ENCODE data around the gene PHF12.

Gene PHF12

DNA sequence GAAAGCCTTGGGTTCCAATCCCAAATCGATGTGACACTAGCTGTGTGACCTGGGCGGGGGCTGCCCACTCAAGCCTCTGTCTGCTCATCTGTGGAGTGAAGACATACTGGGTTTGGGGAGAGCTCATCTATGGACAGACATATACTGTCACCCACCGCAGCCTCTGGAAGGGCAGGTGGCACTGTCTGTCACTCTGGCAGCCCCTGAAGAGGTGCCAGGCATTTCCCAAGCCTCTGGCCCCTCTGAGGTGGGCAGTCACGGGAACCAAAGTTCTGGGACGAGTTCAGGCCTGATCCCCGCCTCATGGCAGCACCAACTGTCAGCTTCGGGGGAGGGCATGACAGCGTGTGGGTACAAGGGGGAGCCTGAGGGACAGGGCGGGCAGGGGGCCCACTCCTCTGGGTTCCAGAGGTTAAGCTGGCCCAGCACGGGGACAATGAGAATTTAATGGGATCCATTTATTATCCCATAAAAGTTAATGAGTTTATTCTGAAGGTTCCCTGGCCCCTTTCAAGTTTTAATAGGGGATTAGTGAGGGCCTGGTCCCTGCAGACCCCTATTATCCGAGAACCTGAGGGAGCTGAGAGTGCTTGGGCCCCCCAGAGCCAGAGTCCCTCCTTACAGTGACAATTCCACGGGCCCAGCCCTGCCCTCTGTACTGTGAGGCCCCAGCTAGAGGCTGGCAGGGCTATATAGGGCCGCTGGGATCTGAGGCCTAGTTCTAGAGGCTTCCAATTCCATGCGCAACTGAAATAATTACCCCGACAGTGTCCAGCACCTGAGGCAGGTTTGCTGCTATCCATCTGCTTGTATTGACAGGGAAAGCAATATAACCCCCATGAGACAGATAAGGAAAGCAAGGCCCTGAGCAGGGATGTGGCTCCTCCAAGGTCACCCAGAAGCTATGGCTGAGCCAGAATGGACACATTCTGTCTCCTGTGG lies 35.7 kb upstream of the PHF12 start:
- no peaks in the 10 kb centered on the region for H3K4me1 ChIP-seq (ENCODE audit: control insufficient read depth, insufficient read depth, low read length)
- H3K9me3 ChIP-seq (ENCODE audit: control insufficient read depth, low read length) = no peaks in the 10 kb centered on the region
- no peak for DNase-seq (ENCODE audit: low read depth)
- no peak overlapping the region for H3K4me3 ChIP-seq (ENCODE audit: low read length)
- H3K27me3 ChIP-seq (replicated peaks; ENCODE audit: control insufficient read depth, insufficient read depth, low read length) = peaks cover 72% of the 10 kb centered on the region
- no peak overlapping the region for H3K9ac ChIP-seq (ENCODE audit: low read length)
- no peaks in the 10 kb centered on the region for H3K36me3 ChIP-seq (ENCODE audit: control insufficient read depth, insufficient read depth, low read length, severe bottlenecking)

DNA sequence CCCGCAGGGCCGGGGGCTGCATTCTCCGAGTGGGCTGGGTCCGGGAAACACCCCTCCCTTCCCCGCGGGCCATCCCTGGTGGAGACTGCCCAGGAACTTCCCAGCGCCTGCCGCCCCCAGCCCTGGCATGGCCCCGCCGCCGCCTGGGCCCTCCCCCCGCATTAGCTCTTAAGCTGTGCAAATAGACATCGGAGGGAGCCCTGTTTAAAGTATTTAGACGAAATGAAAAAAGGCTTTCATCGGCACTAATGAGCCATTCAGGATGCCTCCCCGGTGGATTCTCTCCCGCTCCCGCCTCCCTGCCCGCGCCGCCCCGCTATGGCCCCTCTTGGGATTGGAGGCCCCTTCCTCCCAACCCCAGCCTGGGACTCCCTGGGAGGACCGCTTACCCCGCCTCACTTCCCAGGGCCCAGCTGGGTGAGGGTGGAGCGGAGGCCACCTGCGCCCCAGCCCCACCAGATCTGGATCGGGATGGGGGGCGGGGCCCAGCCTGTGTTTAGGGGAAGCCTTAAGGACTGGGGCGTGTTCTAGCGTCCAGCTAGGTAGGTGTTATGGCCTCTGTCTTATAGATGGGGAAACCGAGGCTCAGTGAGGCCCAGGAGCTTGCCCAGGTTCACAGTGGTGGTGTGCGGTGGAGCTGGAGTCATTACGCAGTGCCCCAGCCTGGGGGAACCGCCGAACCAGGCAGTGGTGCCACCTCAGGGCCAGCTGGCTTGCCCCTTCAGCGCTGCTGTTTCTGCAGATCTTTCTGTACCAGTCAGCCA lies 34.8 kb upstream of the PHF12 start:
- no peaks in the 10 kb centered on the region for H3K9me3 ChIP-seq (ENCODE audit: control insufficient read depth, low read length)
- peaks cover 79% of the 10 kb centered on the region for H3K27me3 ChIP-seq (replicated peaks; ENCODE audit: control insufficient read depth, insufficient read depth, low read length)
- H3K4me3 ChIP-seq (ENCODE audit: low read length) = no peak overlapping the region
- no peaks in the 10 kb centered on the region for H3K4me1 ChIP-seq (ENCODE audit: control insufficient read depth, insufficient read depth, low read length)
- H3K36me3 ChIP-seq (ENCODE audit: control insufficient read depth, insufficient read depth, low read length, severe bottlenecking) = no peaks in the 10 kb centered on the region
- no peak for DNase-seq (ENCODE audit: low read depth)
- no peak overlapping the region for H3K9ac ChIP-seq (ENCODE audit: low read length)

GRCh38 chr17:28983286-28984230 lies 32.2 kb upstream of the PHF12 start:
- H3K4me3 ChIP-seq (ENCODE audit: low read length) = no peak overlapping the region
- no peaks in the 10 kb centered on the region for H3K9me3 ChIP-seq (ENCODE audit: control insufficient read depth, low read length)
- H3K4me1 ChIP-seq (ENCODE audit: control insufficient read depth, insufficient read depth, low read length) = no peaks in the 10 kb centered on the region
- H3K9ac ChIP-seq (ENCODE audit: low read length) = no peak overlapping the region
- no peaks in the 10 kb centered on the region for H3K36me3 ChIP-seq (ENCODE audit: control insufficient read depth, insufficient read depth, low read length, severe bottlenecking)
- H3K27me3 ChIP-seq (replicated peaks; ENCODE audit: control insufficient read depth, insufficient read depth, low read length) = peaks cover 87% of the 10 kb centered on the region
- DNase-seq (ENCODE audit: low read depth) = no peak

- no peak overlapping the region for H3K9ac ChIP-seq (ENCODE audit: low read length)
Observed at GRCh38 chr17:28982131-28982793, 30.9 kb upstream of the PHF12 start.

GRCh38 chr17:28978356-28978964 lies 27.1 kb upstream of the PHF12 start:
- Histone ChIP-seq H3K9me3 (ENCODE audit: control insufficient read depth, low read length) (no peaks in the 10 kb centered on the region), H3K4me1 (ENCODE audit: control insufficient read depth, insufficient read depth, low read length) (peaks cover 4% of the 10 kb centered on the region), H3K36me3 (ENCODE audit: control insufficient read depth, insufficient read depth, low read length, severe bottlenecking) (no peaks in the 10 kb centered on the region), H3K27me3 (replicated peaks; ENCODE audit: control insufficient read depth, insufficient read depth, low read length) (peaks cover 85% of the 10 kb centered on the region), H3K9ac (ENCODE audit: low read length) (no peak overlapping the region), H3K4me3 (ENCODE audit: low read length) (no peak overlapping the region)
- DNase-seq (ENCODE audit: low read depth) = no peak

More at GRCh38 chr17:28982131-28982793, 30.9 kb upstream of the PHF12 start:
- Histone ChIP-seq H3K4me1 (ENCODE audit: control insufficient read depth, insufficient read depth, low read length) (no peaks in the 10 kb centered on the region), H3K9me3 (ENCODE audit: control insufficient read depth, low read length) (no peaks in the 10 kb centered on the region), H3K4me3 (ENCODE audit: low read length) (no peak overlapping the region), H3K36me3 (ENCODE audit: control insufficient read depth, insufficient read depth, low read length, severe bottlenecking) (no peaks in the 10 kb centered on the region), H3K27me3 (replicated peaks; ENCODE audit: control insufficient read depth, insufficient read depth, low read length) (peaks cover 85% of the 10 kb centered on the region)
- DNase-seq (ENCODE audit: low read depth) = no peak

DNA sequence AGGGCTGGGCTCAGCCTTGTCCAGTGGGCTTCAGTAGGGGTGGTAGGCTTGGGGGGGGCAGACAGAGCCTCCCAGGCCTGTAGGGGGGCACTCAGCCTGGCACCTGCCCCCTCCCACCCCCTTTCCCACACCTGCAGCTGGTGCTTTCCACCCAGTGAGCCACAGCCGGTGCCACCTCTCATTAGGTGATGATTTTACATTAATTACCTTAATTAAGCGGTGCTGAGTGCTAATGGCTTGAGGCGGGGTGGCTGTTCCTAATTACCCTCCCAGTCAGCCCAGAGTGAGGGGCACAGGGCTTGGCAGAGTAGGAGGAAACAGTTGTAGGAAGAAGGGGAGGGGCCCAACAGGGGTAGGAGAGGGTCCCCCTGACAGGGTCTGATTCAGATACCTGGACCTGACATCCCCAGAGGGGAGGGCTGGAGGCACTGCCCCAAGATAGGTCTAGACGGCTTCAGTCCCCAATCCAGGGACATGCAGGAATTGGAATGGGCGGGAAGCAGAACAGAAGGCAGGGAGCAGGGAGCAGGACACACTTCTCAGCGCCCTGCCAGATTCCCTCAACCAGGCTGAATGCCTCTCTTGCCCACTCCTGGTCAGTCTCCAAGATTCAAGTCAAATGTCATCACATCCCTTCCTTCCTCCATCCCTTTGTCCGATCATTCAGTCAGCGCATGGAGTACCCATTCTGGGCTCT lies 26.5 kb upstream of the PHF12 start:
- Histone ChIP-seq H3K4me3 (ENCODE audit: low read length) (no peak overlapping the region), H3K9ac (ENCODE audit: low read length) (no peak overlapping the region), H3K36me3 (ENCODE audit: control insufficient read depth, insufficient read depth, low read length, severe bottlenecking) (no peaks in the 10 kb centered on the region), H3K9me3 (ENCODE audit: control insufficient read depth, low read length) (no peaks in the 10 kb centered on the region), H3K27me3 (replicated peaks; ENCODE audit: control insufficient read depth, insufficient read depth, low read length) (peaks cover 85% of the 10 kb centered on the region), H3K4me1 (ENCODE audit: control insufficient read depth, insufficient read depth, low read length) (peaks cover 6% of the 10 kb centered on the region)
- no peak for DNase-seq (ENCODE audit: low read depth)

- H3K27me3 ChIP-seq (replicated peaks; ENCODE audit: control insufficient read depth, insufficient read depth, low read length) = peaks cover 80% of the 10 kb centered on the region
- DNase-seq (ENCODE audit: low read depth) = no peak
- H3K4me3 ChIP-seq (ENCODE audit: low read length) = no peak overlapping the region
- H3K4me1 ChIP-seq (ENCODE audit: control insufficient read depth, insufficient read depth, low read length) = peaks cover 11% of the 10 kb centered on the region
- H3K9ac ChIP-seq (ENCODE audit: low read length) = no peak overlapping the region
- H3K9me3 ChIP-seq (ENCODE audit: control insufficient read depth, low read length) = no peaks in the 10 kb centered on the region
- H3K36me3 ChIP-seq (ENCODE audit: control insufficient read depth, insufficient read depth, low read length, severe bottlenecking) = no peaks in the 10 kb centered on the region
Observed at GRCh38 chr17:28975646-28976045, 24.3 kb upstream of the PHF12 start.

GRCh38 chr17:28975031-28975430 lies 23.7 kb upstream of the PHF12 start:
- no peaks in the 10 kb centered on the region for H3K36me3 ChIP-seq (ENCODE audit: control insufficient read depth, insufficient read depth, low read length, severe bottlenecking)
- peaks cover 85% of the 10 kb centered on the region for H3K27me3 ChIP-seq (replicated peaks; ENCODE audit: control insufficient read depth, insufficient read depth, low read length)

DNA sequence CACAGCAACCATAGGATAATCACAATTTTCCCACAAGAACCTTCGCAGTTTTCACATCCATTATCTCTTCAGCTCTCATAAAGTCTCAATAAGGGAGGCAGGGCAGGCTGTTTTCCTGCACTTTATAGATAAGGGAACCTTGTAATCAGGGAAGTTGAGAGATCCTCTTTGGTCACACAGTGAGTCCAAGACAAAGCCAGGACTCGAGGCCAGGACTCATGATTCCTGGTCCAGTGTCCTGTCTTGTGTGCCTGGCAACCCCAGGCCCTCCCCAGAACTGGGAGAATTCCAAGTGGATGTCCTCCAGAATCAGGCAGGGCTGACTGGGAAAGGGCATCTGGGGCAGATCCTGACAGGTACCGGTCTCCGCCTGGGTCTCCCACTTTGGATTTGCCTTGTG lies 23.1 kb upstream of the PHF12 start:
- no peaks in the 10 kb centered on the region for H3K36me3 ChIP-seq (ENCODE audit: control insufficient read depth, insufficient read depth, low read length, severe bottlenecking)
- H3K9ac ChIP-seq (ENCODE audit: low read length) = no peak overlapping the region
- peaks cover 85% of the 10 kb centered on the region for H3K27me3 ChIP-seq (replicated peaks; ENCODE audit: control insufficient read depth, insufficient read depth, low read length)
- no peaks in the 10 kb centered on the region for H3K9me3 ChIP-seq (ENCODE audit: control insufficient read depth, low read length)
- DNase-seq (ENCODE audit: low read depth) = no peak
- H3K4me3 ChIP-seq (ENCODE audit: low read length) = no peak overlapping the region
- peaks cover 16% of the 10 kb centered on the region for H3K4me1 ChIP-seq (ENCODE audit: control insufficient read depth, insufficient read depth, low read length)

More at GRCh38 chr17:28975031-28975430, 23.7 kb upstream of the PHF12 start:
- H3K4me3 ChIP-seq (ENCODE audit: low read length) = no peak overlapping the region
- no peaks in the 10 kb centered on the region for H3K9me3 ChIP-seq (ENCODE audit: control insufficient read depth, low read length)
- H3K4me1 ChIP-seq (ENCODE audit: control insufficient read depth, insufficient read depth, low read length) = peaks cover 16% of the 10 kb centered on the region
- no peak overlapping the region for H3K9ac ChIP-seq (ENCODE audit: low read length)
- DNase-seq (ENCODE audit: low read depth) = no peak

DNA sequence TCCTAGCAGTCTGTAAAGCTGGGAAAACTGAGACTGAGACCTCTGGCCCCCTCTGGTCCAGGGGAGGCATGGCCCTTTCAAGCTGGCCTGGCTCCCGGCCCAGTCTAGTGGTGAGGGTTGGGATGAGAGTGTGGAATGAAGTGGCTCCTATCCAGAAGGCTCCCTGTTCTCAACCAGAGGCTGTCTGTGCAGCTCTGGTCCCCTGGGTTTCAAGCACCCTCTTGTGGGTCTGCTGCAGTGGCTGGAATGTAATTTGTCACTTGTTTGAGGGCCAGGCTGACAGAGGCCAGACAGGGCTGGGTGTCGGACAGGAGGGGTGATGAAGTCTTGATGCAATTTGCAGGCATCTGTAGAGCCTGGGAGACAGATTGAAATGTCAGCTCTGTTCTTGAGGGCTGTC lies 22.1 kb upstream of the PHF12 start:
- Histone ChIP-seq H3K4me3 (ENCODE audit: low read length) (no peak overlapping the region), H3K27me3 (replicated peaks; ENCODE audit: control insufficient read depth, insufficient read depth, low read length) (peaks cover 84% of the 10 kb centered on the region), H3K36me3 (ENCODE audit: control insufficient read depth, insufficient read depth, low read length, severe bottlenecking) (no peaks in the 10 kb centered on the region), H3K9me3 (ENCODE audit: control insufficient read depth, low read length) (no peaks in the 10 kb centered on the region), H3K4me1 (ENCODE audit: control insufficient read depth, insufficient read depth, low read length) (peaks cover 24% of the 10 kb centered on the region), H3K9ac (ENCODE audit: low read length) (no peak overlapping the region)
- DNase-seq (ENCODE audit: low read depth) = peak; percentile 59
